Neural progenitor cell (in vitro differentiated cells): ENCODE results near the gene ETFA.

Experiments used
- CTCF ChIP-seq: fragments of 200-600 bp; sonication (generic); IDR thresholded peaks from 2 replicates; pipeline ENCODE4 v1.5.1; 2017; ENCODE audit warnings: antibody characterized with exemption, mild to moderate bottlenecking
- EZH2 ChIP-seq: fragments of 200-600 bp; sonication (generic); IDR thresholded peaks from 2 replicates; pipeline ENCODE4 v1.6.1; 2017; ENCODE audit warnings: antibody characterized with exemption, mild to moderate bottlenecking, moderate library complexity

GRCh38 chr15:76338486-76339304, 27.4 kb upstream of the ETFA start:
- TF ChIP-seq CTCF (no peak), EZH2 (peak; percentile 79)
